NCI-H2081 treated with DMSO at 0.1 percent for 48 hours (cell line): ENCODE results near the gene SDK2.

Experiments used
- DNase-seq: peaks from one replicate; lab custom pipeline; 2025; lab: John Stamatoyannopoulos, UW

Gene SDK2

DNA sequence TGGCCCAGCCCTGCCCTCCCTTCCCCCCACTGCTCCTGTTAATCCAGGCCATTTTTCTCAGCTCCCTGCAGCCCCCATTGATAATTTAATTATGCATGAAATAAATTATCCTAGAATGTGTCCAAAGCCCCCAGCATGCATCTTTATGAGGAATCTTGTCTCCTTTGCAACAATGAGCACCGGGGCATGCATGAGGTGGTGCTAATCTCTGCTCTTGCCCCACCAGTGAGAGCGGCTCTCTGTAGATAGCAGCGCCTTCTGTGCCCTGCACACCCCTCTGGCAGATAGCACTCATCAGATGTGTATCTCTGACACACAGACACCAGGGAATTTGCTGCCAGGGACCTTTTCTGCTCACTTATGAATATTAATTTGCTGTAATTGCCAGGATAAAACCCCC is 192.2 kb downstream of the SDK2 start:
- no peak for DNase-seq

DNA sequence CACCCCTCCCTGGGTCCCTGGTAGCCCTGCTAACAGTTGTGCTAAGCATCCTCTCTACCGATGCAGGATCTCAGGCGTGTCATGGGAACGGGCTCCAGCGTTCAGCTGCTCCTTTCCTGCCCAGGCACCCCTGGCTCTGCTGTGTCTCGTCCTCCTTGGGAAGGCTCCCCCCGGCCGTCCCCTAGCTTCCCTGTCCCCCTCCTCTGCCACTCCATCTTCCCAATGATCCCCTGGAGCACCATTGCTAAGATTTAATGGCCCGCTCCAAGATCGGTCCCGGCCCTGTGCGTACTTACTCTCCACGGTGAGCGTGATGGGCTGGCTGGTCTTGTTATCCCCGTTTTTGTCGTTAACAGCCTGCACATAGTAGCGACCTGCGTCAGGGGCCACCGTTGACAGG is 196.9 kb downstream of the SDK2 start:
- DNase-seq = no peak

DNA sequence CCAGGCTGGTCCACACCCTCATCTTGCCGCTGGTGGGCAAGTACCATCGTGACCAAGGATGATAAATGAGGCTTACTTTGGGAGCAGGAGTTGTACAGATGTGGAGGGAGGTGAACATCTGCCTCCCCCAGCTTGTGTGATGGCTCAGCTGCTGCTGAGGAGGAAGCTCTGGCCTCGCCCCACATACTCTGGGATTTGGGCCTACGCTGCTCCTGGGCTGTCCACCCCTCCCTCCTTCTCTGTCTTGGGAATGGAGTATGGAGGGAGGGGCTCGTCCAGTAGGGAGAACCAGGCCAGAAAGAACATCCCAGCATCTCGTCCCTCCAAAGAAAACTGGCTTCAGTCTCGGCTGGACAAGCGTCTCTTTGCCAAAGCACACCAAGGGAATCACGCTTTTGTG is 197.6 kb downstream of the SDK2 start:
- no peak for DNase-seq

DNA sequence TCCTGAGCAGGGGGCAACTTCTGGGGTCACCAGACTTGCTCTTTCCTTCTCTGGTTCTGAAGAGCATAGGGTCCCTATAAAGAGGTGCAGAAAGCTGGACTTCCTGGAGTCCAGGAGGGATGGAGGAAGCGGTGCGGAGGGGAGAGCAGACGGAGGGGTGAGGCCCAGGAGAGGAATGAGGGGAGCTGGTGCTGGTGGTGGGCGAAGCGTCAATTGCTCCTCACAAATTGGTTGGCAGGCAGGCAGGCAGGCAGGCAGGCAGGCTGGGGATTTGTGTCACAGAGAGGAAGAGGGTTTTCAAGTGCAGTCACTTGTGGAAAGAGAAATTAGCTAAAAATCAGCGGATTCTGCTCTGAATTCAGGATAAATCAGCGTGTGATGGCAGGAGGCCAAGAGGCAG is 198.8 kb downstream of the SDK2 start:
- no peak for DNase-seq

DNA sequence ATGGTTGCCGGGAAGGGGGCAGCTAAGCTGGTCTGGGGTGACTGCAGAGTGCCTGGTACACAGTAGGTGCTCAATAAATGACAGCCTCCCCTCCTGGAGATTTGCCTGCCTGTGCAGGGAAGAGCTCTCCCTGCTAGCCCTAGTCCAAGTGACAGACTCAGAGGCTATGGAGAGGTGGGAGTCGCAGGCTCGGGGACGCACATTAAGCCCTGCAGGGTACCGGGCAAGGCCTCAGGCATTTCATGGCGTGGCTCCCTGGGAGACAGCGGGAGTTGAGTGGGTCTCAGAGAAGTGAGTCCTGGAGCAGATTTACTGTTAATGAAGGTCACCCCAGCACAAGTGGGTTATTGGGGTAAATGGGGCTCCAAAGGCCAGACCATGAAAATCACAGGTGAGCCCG is 200.2 kb downstream of the SDK2 start:
- no peak for DNase-seq

DNA sequence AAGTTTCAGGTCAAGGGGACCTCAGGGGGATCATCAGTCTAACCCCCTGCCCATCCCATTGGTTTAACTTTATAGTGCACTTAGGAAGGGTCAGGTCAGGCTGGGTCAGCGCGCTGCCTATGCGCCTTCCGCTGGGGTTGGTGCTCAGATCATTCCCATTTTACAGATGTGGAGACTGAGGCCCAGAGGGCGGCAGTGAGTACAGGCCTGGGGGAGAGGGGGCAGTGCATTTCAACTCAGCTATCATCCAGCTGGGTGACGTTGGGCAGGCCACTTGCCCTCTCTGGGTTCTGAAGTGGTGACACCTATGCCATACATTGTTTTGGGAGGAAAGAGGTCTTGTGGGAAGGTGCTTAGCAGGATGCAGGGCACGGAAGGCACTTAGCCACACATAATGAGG is 204.6 kb downstream of the SDK2 start:
- DNase-seq = no peak

DNA sequence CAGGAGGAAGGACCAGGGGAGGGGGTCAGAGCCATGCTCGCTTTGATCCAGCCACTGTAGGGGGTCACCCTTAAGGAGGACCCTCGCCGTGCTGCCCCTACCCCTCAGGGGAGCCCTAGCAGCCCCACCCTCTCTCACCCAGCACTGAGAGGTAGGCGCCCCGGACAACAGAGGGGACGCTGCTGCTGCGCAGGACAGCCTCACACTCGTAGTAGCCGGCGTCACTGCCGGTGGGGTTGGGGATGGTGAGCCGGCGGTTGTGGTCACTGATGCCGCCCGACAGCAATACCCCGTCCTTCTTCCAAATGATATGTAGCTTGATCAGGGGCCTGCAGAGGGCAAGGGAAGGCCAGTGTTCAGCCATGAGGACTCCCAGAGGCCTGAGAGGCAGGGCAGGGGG is 206.4 kb downstream of the SDK2 start:
- DNase-seq = no peak

DNA sequence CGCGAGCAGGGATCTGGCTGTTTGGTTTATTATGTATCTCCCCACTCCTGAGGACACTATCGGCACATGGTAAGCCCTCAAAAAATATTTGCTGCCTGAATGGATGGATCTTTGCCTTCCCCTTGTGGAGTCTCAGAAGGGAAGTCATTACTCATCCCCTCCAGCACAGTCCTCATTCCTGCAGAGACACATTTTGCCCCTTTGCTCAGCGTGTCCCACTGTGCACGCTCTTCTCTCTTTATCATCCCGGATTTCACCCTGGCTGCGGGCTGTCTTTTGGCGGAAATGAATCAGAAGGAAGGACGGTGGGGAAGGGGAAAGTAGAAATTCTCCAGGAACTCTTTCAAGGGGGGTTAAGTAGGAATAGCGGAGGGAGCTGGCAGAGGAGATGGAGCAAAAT is 207.3 kb downstream of the SDK2 start:
- DNase-seq = no peak

DNA sequence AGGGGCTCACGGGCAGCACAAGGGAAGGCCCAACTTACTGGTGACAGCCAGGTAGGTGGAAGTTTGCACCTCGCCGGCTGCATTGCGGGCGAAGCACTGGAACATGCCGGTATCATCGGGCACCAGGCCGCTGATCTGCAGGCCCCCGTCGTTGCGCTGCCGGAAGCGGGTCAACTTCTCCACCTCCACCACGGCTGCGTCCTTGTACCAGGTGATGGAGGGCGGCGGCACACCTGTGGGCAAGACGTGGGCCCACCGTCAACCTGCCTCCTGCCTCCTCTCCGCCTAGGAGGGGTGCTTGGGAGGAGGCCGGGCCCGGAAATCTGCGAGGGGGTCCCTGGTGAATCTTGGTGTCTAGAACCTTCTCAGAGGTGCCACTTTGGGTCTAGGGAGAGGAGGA is 208.8 kb downstream of the SDK2 start:
- DNase-seq = no peak

DNA sequence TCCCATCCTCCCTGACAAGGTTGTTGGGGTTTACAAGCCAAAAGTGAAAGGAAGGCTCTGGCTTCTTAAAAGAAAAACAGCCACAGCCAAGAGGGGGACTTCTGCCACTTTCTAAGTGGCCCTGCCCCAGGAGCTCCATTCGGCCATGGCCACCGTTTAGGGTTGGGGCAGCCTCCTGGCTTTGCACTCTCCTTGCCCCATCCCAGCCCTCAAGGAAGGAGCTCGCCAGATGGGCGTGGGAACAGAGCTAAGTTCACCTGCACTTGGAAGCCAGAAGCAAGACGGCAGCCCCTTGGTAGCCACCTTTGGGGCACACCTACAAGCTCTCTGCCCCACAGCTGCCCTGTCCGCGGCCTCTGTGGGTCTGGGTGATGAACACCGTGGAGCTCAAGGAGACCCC is 210.1 kb downstream of the SDK2 start:
- DNase-seq = no peak

DNA sequence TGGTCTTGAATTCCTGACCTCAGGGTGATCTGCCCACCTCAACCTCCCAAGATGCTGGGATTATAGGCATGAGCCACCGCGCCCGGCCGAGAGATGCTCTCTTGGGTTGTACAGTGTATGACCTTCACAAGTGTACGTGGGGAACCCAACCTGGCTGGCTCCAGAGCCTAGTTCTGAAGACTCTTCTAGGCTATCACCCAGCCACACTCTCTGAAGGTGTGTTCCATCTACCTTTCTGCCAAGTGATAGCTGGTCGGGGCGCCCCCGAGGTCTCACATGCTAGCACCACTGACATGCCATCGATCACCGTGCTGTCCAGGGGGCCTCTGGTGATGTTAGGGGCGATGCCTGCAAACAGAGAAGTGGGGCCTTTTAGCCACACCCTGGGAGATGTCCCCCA is 210.7 kb downstream of the SDK2 start:
- DNase-seq = no peak

DNA sequence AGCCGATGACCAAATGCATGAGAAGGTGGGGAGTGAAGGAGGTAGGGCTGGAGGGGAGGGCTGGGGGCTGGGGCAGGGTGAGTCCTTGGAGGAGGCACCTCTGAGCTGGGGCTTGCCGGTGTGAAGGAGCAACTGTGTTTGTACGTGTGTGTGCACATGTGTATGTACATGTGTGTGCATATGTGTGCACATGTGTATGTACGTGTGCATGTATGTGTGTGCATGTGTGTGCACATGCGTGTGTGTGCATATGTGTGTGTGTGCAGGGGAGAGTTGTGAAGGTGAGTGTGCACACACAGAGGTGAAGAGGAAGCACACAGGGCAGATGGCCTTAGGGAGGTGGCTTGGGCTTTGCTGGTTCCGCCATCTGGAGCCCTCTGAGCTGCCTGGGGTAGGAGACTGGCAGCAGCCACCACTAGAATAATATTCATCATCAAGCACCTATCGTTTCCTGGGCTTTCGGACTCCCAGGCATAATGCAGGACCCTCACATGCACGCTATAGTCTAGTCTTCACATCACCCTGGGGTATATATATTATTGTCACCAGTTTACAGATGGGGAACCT is 211.5 kb downstream of the SDK2 start:
- no peak for DNase-seq

DNA sequence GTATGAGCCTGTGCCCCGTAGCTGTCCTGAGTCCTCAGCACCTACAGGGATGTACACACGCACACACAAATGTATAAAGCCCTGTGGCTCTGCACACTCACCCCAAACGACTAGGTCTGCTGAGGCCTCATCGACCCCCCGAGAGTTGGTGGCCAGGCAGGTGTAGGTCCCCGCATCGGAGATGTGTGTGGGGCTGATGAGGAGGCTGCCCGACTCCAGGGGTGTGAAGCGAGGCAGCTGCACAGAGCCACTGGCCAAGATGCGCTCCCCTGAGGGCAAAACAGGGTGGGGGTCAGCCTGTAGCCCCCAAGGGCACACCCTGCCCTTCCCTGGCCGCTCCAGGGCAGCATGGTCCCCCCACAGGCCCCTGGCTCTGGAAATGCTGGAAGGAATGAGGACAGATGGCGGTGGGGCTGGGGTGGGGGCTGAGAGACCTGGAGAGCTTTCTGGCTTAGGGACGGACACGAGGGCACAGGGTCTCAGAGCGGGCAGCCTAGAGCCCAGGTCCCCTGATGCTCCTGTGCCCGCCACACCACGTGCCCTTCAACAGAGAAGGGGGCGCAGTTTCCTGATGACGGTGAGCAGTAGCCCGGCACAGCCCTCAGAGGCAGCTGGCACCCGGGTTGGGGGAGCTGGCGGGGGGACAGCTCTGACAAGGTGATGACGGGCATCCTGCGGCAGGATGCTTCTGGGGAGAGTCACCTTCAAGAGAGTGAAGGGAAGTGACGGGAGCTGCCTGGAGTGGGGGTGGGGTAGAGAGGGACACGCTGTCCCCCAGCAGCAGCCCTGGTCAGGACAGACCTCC is 212.6 kb downstream of the SDK2 start:
- DNase-seq = no peak

DNA sequence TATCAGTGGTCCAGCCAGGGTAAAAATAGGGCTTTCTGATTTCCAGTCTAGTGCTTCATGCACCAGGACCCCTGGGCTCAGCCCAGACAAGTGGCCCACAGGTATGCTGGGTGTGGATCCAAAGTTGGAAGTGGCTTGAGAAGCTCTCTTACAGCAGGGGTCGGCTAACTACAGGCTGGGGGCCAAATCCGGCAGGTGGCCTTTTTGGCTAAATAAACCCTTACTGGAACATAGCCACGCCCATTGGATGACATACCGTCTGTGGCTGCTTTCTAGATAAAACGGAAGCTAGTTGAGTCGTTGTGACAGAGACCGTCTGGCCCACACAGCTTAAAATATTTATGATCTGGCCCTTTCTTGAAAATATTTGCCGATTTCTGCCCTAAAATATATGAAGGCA is 213.4 kb downstream of the SDK2 start:
- DNase-seq = peak; percentile 39

DNA sequence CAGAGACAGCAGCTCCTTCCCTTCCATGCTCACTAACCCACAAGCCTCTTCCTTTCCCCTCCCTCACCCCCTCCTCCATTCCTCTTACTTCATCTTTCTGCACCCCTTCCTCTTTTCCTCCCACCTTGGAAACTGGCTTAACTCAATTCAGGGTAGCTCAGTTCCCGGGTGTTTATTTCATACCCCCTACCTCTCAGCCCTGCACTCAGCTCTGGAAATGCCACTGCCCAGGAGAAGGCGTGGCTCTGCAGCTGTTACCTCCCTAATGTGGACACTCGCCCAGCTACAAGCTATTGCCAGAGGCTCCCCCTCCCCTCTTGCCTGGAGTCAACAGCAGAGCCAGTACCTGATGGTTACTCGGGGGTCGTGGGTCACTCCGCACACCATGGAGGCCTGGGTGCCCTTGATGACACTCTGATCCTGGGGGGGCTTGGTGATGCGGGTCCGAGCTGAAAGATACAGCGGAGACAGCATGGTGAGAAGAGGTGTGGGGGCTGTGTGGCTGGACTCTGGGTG is 214.0 kb downstream of the SDK2 start:
- no peak for DNase-seq

DNA sequence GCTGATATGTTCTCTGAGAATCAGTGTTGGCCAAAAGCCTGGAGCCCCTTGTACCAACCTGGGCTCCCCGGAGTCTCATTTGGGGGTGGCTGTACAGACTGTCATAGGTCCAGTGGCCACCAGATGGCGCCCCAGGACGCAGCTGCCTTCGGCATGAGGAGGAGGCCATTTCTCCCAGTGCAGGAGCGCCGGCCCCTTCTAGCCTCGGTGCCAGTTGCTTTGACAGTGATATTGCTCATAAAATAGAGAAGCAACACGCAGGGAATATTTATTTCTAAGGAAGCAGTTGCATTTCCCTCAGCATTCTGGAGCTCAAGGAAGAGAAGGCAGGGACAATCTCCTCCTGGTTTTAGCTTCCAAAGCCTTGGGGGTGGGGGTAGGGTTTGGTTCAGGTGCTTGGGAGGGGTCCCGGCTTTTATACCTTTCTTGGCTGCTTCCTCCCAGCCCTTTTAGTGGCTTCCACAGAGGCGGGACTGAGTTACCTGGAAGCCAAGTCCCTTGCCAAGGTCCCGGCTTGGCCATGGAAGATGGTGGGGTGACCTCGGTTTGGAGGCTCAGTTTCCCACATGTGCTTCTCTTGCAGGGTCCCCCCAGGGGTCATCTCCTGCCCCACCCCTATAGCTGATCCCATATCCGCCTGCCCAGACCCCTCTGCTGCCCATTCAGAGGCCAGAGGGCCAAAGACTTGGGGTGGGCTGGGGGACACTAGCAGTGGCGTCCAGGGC is 214.6 kb downstream of the SDK2 start:
- peak; percentile 65 for DNase-seq

DNA sequence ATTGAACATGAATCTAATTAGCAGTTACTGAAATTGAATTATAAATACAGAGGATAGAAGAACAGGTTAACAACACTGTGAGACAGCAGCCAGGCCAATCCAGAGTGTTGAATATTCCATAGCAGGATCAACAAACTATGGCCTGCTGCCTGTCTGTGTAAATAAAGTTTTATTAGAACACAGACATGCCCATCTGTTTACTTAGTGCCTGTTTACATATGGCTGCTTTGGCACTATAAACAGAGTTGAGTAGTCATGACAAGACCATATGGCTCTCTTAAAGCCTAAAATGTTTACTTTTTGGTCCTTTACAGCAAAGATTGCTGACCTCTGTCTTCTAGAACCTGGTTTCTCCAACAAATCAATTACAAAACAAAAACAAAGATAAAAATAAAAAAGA is 217.0 kb downstream of the SDK2 start:
- peak; percentile 23 for DNase-seq

DNA sequence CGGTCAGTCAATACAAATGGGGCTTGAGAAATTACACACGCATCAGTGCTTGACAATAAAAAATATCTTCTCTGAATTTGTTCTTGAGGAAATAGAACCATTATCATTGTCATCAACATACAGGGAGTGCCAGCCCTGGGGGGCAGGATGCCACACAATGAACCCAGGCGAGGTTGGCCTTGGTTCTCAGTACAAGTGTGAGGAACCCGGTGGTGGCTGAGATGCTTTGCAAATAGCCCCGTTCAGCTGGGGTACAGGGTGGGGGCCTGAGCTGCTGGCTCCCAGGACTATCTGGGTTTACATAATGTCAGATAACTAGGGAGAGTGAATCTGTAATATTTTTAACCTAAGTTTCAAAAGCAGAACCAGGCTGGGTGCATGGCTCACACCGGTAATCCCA is 219.7 kb downstream of the SDK2 start:
- no peak for DNase-seq

DNA sequence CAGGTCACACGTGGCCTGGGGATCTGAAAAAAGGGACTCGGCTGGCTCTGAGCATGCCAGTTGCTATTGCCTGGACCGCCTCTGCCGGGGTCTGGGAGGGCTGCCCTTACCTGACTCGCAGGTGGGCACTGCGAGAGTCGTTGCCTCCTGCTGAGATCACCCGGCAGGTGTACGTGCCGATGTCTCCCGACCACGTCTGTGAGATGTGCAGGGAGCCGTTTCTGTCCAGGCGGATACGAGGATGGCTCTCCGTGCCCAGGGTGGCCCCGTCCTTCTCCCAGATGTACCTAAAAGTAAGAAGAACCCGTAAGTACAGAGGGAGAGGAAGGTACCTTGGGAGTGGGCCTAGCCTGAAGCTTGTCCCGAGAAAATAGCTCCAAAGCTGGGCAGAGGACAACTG is 220.4 kb downstream of the SDK2 start:
- DNase-seq = no peak

DNA sequence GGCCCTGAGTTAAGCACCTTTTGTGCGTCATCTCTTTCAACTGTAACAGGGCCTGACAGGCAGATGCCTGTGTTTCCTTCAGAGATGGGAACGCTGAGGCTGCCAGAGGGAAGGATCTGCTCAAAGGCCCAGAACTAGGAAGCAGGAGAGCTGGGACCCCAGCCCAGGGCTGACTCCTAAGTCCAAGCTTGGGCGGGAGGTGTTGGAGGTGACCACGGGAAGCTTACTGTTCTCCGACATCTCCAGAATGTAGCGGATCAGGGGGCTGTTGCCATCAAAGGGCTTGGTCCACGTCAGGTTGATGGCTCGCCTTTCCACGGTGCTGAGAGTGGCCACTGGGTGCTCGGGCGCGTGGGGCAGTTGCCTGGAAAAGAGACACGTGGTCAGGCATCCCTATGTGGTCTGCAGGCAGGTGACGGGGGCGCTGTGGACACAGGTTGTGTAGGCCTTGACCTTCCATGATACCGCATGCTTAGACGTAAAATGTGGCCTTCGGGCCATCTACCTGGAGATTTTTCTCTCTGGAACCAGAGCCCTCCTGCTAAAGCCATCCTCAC is 221.0 kb downstream of the SDK2 start:
- DNase-seq = no peak

DNA sequence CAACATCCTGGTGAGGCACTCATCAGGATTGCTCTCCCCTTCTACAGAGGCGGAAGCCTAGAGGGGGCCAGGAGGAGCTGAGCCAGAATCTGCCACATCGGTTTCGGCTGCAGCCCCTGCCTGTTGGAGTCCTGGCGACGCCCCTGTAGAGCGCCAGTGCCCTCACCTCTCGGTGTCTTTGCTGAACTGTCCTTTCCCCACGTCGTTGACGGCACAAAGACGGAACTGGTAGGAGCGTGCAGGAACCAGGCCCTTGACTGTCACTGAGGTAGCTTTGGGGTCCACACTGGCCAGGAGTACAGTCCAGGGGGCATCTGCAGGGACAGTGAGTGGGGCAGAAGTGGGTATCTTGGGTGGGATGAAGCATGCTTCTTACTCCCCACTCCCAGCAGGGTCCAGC is 222.1 kb downstream of the SDK2 start:
- DNase-seq = no peak

DNA sequence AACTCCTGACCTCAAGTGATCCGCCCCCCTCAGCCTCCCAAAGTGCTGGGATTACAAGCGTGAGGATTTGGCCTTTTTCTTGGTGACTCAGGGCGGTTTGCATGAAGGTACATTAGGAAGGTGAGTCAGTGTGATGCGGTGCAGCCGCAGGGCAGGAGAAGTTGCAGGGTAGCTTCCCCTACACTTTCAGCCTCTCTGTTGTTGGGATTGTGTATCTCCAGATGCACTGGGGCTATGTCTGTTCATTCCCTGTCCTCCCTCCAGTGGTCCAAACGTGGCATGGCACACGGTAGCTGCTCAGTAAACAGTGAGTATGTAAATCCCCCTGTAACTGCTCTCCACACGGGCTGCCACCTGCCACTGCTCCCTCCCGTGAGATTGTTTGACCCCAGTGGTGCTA is 223.3 kb downstream of the SDK2 start:
- DNase-seq = no peak

DNA sequence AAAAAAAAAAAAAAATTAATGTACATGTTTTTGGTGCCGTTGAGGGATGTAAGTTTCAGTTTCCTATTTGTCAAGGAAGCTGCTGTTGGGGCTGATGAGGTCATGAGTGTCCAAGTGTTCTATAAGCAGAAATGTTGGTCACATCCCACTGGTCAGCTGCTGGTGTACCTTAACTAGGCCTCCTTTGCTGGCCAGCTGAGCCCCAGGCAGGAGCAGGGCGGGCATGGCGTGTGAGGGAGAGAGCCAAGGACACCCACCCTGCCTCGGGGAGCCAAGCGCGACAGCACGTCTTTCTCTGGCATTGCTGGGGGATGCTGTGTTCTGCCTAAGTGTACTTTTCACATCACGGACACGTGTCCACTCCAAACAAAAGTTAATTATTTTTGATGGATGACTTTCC is 224.4 kb downstream of the SDK2 start:
- no peak for DNase-seq
